Amniotic stem cell (primary cell): Measurements from ENCODE around the gene EHD4.

ENCODE experiments used
- DNase-seq: peaks from one replicate; lab custom pipeline; 2025; lab: John Stamatoyannopoulos, UW

EHD4 gene

DNA sequence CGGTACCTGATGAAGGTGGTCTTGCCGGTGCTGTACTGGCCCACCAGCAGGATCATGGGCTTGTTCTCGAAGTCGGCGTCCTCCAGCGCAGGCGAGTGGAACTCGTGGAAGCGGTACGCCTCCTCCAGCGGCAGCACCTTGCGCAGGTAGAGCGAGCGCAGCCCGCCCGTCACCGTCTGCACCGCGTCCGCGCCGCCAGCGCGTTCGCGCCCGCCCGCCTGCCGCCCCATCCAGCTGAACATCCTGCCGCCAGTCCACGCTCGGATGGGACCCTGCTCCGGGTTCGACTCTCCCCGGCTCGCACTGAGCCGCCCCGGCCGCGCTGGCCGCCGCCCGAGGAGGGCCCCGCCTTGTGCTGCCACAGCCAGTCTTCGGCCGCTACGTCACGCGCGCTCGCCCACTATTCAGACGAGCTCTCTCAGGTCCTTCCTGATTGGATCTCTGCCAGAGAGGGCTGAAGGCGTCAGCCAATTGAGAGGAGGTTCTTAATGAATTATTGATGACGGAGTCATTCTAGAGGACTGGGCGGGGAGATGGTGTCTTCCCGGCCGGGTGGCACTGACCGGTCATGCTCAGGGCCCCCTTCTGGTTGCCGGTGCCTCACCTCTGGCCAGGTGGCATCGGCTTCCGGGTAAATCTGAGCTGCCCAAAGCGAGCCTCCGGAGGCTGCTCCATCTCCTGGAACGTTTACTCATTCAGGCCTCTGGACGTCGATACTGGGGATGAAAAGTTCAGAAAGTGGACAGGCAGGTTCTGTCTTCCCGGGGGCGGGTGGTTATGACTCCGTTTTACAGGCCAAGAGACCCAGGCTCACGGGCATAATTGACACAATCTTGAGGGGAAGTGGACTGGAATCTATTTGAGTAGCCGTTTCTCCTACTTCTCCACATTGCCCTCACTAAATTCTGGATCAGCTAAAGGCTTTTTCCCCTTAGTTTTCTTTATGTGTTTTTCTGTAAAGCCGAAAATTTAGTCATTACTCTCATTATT is at the start of gene EHD4:
Gene EHD4, minus strand, starts transcription at position 305 of the 990 bp plus-strand sequence. Its CDS starts 63 bp downstream, at position 242.
- DNase-seq, result peak; percentile 99

DNA sequence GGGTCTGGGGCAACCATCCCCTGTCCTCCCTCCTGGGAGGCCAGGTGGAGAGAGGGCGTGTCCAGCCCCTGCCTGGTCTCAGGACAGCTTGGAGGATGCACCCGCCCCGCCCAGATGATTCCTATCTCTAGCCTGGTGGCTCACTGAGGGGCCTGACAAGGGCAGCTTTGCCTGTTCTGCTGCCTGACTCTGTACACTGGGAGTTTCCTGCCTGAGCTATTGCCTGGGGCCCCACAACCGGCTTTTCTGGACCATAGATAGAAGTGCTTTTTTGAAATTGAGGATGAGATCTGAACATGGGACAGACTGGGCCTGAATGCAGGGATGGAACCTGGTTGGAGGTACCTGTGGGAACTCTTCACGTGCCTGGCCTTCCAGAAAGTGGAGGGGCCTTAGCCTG is 49.2 kb upstream of the EHD4 start:
- DNase-seq, result no peak

DNA sequence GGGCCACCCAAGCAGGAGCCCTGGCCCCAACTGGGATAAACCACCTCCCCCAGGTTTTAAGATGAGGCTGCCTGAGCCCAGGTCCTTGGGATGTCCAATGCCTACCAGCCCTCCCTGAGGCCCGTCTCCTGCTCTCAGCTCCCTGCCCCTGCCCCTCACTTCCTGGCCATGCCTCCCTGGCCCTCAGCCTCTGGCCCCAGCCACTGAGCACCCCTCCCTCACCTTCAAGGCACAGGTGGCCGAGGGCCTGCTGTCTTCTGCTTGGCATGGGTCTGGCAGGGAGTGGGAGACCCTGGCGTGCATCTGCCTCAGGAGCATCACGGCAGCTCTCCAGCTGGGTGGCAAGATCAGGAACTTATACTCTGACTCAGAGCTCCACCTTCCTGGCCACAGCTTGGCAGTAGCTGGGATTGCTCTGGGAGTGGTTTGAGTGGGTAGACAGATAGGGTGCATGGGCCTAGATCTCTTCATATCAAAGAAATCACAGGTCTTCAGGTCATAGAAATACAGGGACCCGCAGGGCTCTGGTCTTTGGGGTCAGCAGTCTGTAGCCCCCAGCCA is 48.4 kb upstream of the EHD4 start, which contains the start of gene PLA2G4E:
Gene PLA2G4E, minus strand, starts transcription at position 330 of the 561 bp plus-strand sequence. Its CDS starts 12 bp downstream, at position 318.
- no peak for DNase-seq

DNA sequence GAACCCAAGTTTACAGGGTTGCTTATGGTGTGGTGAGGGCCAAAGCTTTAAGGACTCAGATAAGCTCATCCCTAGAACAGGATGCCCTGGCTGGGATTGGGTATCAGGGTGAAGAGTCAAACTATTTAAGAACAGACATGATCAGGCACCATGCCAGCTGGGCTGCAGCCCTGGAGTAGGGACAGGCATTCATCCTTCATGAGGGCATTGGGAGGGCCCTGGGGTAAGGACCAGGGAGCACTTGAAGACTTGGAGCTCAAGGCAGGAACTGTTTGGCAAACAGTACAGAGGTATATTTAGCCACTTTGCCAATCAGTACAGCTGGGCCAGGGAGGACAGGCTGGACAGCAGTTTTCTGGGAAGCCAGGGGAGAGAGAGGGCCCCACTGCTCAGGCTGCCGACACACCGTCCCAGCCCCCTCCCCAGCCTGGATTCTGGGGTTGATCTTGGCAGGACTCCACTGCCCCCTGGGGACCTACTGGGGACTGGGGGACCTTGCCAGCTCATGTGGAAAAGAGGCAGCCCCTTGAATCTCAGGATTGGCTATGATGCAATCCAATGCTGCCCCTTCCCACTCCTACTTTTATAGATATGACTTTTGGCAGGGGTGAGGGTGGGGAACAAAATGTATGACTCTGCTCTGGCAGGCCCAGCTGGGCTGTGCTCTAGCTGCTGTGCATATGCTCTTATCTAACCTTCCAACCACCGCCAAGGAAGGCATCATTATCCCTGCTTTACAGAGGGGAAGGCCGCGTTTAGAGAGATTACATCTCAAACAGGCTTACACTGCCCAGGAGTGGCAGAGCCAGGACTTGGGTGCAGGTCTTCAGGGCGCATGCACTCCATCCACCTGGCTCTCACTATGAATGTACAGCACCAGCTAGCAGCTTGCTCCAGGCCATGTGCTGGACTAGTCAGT is 46.2 kb upstream of the EHD4 start:
- DNase-seq, result no peak

DNA sequence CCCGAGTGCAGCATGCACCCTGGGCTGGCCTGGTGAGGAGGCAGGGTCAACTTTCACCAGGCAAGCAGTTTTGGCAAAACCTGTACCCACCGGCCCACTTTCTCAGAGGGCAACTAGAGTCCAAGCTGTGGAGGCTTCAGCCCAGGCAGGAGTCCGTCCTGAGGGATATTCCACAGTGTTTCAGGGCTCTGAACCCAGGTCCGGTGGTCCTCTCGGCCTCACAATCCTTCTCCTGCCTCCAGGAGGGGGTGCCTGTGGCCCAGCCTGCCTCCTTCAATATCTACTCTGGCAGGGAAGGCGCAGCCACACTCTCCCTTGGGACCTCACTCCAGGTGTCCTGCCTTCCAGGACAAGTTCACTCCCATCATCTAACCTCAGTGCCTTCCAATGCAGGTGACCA is 44.6 kb upstream of the EHD4 start:
- DNase-seq, result no peak

DNA sequence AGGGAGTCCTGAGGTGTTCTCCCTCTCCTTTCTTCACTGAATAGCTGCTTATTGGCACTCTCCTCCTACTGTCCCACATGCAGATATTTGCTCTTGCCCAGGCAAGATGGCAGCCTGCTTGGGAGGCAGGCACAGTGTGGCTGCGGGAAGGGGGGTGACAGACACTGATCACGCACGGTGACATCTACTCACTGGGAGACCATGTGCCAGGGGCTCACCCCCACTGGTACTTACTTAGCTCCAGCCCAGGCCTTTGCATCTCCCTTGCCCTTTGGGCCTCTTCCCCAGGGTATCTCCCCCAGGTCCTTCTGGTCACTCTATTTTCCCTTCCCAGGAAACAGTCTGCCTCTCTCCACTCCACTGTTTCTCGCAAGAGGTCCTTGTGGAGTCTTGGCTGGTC is 42.0 kb upstream of the EHD4 start:
- DNase-seq, result no peak

DNA sequence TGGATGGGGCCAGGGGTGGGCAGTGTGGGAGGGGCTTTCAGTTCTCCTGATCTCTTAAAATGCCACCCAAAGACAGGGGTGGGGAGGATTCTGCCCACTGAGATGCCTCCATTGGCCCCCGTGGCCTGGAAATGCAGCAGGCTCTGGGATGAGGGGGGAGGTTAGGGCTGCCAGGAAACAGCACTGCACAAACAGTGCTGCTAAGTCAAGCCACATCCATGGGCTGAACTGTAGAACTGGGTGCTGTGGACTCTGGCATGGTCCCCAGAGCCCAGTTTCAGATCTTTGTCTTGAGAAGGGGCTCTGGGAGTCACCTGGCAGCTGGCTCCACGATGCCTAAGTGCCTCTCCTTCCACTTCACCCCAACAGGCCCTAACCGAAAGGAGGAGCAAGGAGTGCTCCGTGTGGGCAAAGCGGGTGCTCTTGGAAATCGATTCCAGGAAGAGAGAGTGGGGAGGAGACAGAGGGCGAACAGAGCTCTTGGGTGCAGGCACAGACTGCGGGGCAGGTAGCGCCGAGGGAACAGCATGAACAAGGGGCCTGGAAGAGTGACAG is 40.6 kb upstream of the EHD4 start:
- no peak for DNase-seq

DNA sequence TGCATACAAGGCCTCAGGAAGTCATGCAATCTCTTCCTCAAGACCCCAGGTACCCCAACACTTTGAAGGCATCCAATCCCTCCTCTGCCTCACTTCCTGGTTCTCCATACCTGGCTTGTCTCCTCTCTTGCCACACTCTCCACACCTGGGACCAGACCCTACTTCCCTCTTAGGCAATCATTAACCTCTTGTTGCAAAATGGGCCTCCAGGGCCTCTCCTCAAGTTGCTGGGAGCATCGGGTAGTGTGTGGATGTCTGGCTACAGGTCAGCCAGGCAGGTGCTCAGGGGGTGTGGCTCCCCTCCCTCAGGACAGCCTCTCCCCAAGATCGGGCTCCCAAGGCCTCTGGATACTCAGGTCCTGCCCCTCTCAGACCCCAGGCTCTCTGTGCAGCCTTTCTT is 39.9 kb upstream of the EHD4 start:
- DNase-seq, result no peak

DNA sequence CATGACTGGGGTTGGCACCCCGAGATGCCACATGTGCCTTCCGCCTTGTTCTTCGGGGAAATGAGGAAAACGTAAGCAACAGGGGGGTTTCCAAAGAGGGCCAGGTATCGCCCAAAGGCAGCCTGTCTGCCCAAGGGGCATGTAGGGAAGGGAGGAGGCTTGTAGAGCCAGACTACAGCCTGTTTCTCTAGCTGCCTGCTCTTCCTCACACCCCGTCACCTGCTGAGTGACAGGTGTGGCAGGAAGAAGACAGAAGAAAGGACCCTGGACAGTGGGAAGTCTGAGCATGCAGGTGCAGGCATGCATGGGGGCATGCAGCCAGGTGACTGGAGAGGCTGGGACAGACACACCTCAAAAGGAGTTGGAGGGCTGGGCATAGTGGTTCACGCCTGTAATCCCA is 38.7 kb upstream of the EHD4 start:
- no peak for DNase-seq

DNA sequence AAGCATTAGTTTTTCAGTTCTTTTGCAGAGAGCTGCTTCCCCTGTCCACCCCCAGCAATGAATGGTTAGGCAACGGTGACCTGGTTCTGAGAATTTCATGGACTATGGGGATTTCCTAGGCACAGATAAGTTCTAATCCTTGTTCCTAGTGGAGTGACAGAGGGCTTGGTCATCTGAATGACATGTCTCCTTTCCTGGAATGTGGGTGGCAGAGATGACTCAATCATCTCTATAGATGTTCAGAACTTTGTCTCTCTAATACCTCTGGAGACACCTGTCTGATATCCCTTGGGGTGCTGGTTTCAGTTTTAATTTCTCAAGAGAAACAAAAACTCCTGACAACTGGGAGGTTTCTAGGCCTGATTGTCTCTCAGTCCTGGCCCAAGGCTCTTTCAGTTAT is 38.1 kb upstream of the EHD4 start:
- no peak for DNase-seq

DNA sequence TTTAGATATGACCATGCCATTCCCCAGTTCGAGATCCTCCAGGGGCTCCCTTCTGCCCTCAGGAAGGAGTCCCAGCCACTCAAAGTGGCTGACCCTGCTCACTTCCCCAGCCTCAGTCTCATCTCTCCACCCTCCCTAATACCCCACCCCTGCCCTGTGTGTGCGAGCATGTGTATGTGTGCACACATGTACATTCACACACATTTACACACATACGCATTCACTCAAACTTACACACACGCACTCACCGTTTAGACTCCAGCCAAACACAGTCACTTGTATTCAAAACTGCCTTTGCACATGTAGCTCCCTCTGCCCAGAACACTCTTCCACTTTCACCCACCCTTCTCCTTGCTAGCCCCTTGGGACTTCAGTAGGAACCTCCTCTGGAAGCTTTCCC is 37.1 kb upstream of the EHD4 start:
- DNase-seq, result no peak

DNA sequence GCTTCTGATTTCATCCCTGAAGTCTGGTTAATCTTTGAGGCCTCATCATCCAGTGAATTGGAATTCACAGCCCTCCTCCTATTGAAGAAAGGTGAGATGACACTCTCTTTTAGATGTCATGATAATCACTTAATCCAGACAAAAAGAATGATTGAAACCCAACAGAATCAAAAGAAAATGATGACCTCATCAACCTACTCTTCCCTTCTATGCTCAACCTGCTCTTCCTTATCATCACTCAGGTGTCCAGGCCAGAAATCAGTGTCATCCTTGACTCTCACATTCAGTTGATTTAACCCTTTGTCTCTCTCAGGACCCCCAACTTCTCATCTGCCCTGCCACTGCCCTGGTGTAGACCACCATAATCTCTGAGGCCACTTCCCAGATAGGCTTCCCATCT is 36.7 kb upstream of the EHD4 start:
- DNase-seq, result no peak

DNA sequence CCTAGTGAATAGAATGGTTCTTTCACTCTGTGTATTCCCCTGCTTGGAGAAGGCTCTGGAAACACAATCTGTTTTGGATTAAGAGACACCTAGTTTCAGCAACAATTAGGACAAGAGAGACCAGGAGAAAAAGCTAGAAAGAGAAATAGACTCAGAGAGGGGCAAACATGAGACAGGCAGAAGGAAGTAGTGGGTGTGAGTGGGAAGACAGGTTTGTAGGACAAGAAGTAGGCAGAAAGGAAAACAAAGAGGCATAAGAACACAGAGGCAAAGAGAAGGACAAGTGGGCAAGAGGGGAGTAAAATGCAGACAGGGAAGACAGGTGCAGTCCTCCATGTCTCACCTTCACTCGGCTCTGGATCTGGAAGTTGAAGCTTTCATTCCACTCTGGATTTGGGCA is 35.0 kb upstream of the EHD4 start:
- DNase-seq, result no peak

DNA sequence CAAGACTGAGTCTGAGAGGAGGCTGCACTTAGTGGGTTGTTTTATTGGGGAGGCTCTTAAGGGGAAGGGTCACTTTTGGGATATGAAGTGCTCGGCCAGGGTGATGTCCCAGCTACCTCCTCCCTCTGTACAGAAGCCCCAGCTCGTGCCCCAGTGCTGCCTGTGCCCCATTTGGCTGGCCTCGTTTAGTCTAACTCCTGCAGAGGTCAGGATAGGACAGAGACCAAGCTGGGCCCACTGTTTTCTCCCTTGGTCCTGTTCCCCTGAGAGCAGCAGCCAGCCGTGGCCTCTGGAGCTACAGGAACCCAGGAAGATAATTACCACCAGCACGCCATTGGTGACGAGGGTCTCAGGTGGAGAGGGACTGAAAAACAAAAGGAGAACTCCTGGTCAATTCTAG is 30.0 kb upstream of the EHD4 start:
- DNase-seq, result no peak

DNA sequence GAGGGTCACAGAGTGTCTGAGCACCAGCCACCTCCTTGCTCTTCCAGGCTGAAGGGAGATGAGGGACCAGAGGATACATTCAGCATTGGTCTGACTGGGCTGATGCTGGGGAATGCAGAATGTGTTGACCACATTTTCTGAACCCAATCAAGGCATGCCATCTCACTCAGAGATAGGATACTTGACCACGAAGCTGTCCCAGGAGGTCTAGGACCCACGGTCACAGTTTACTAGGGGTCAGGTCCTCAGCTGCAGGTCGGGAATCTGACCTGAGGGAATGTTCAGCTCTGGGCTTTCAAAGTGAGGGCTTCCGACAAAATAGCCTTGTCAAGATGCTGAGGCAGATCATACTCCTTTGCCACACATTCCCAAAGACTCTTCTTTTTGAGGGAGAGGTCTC is 28.9 kb upstream of the EHD4 start:
- DNase-seq, result no peak

DNA sequence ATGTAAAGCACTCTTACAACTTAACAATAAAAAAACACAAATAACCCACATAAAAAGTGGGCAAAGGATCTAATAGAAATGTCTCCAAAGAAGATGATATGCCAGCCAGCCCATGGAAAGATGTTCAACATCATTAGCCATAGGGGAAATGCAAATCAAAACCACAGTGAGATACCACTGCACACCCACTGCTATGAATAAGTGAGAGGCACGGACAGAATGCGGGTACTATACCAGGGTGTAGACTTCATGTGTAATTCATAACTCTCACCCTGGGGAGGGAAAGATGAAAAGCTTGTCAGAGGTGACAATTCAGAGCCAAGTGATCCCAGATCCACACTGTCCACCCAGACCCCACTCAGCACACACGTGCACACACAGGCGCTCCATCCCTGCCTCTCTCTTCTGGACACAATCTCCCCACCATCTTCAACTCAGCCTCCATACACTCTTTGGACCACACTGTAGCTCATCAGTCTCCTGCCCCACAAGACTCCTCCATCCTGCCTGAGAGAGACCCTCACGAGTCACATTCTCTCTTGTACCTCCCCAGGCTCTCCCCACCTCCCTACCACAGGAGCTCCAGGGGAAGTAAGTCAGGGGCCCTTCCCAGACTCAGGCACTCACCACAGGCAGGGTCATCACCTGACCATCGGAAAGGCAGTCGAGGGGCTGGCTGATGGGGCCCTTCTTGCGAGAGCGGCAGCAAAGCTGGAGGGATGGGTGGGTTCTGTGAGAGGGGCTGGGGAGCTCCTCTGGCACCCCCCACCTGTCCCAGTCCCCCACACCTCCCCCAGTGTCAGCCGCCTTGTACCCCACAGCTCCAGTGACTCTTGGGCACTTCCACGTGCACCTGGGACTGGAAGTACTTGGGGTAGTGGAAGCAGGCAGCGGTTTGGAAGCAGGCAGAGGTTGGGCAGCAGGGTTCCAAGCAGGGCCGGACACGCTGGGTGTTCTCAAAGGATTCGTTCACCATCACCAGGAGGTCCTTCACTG is 27.2 kb upstream of the EHD4 start:
- DNase-seq, result no peak

DNA sequence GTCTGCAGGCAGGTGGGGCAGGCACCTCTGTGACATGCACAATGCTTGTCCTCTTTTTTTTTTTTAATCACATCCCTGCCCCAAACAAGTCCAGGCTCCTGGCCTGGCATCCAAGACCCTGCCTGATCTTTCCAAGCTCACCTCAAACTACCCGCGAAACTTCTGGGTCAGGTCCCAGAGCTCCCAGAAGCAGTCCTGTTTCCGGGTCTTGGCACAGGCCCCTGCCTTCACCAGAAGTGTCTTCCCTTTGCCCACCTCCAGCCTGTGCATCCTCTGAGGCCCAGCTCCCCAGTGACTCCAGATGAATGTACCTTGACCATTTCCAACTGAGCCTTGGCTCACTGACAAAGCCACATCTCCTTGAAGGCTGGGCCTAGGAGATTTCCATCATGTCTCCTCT is 25.5 kb upstream of the EHD4 start:
- no peak for DNase-seq

DNA sequence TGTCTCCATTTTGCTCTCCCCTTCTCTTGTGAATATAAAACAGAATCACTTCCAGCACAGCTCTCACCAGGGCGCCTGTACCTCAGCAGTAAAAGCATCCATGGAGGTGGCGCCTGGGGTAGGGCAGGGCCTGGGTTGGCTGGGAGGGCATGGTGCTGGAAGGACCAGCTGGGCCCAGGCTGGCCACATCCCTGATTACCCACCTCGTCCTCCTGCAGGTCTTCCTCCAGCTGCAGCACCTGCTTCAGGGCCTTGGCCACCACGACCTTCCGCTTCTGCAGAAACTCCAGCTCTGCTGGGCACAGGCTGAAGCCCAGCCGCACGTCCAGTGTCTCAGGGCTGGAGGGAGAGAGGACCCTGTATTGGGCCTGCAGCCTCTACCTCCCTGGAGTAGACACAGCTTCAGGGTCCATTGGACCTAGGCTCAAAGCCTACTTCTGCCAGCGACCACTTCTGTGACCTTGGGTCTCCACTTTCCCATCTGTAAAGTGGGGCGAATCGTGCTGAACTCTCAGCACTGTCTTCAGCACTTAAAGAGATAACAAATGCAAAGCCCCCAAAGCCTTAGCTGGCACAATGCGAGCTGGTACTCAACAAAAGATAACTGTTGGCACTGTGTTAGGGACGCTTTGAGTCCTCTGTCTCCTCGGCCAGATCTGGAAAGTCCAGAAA is 24.7 kb upstream of the EHD4 start:
- no peak for DNase-seq

DNA sequence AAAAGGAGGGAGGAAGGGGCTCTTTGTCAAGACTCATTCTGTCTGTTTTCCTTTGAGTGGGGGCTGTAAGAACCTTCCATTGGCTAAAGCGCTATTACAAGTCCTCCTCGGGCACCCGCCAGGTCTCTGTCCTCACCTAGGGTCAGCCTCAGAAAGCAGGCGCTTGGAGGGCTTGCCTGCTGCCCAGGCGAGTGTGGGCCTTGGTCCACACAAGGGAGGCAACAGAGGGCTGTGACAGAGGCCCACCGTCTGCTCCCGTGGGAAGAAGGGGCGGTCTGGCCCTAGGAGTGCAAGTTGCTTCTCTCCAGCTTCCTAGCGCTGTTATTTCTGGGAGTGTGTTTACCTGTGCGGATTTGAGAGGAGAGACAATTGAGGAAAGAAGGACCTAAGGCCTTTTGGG is 24.0 kb upstream of the EHD4 start:
- DNase-seq, result no peak

DNA sequence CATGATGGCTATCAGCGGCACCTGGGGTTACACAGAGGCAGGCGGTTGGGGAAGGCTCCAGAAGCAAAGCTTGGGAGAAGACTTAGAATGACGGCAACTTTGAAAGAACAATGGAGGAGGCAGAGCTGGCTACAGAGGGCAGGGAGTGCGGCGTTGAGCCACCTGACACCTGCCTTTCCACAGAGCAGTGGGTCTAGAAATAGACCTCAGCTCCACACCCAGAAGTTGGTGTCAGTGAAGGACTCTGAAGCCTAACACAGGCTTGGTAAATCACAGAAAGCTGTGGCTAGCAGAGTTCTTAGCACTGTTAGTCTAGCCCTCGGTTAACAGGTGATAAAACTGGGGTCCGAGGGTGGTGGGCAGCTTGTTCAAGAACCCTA is 23.1 kb upstream of the EHD4 start:
- no peak for DNase-seq
